ENCODE results near the gene UBQLN4.

UBQLN4 gene

DNA sequence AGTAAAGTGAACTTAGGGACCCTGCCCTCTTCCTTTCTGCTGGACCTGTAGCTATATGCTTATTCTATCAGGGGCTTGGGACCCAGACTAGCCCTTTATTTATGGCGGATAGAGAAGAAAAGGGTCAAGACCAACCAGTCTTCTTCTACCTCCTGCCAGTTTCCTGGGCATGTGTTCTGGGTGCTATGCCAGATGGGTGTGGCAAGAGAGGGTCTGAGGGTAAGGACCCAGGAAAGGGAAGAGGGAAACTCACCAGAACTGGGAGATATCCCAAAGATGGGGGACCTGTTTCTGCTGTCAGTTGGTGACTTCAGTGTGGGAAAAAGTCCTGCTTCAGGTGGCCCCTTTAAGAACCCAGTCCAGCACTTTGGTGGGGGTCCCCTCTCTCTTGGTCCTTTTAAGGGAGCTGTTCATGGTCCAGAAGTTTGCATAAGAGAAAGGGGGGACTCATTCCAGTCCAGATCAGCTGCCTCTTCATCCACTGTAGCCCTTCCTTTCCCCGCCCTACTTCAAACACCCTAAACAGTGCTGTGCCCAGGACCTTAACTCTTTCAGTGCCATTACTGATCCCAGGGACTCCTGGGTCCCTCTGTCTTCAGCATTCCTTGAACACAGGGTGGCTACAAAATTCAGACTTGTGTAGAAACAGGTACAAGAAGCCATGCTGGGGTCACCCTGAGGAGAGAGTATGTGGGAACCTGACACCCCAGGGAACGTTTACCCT, 51.2 kb downstream of the UBQLN4 start:
- Mint-ChIP-seq H3K27me3 (ENCODE audit: low read depth) (no peaks in the 10 kb centered on the region), H3K9me3 (no peaks in the 10 kb centered on the region), H3K4me1 (ENCODE audit: low read depth) (peaks cover 18% of the 10 kb centered on the region), H3K36me3 (ENCODE audit: low read depth) (peaks cover 6% of the 10 kb centered on the region), H3K4me3 (no peak overlapping the region), H3K27ac (no peak overlapping the region)
- no peak for DNase-seq (ENCODE audit: low spot score)

- H3K4me1 Mint-ChIP-seq (ENCODE audit: low read depth), result peaks cover 17% of the 10 kb centered on the region
- no peaks in the 10 kb centered on the region for H3K27me3 Mint-ChIP-seq (ENCODE audit: low read depth)
- H3K4me3 Mint-ChIP-seq, result no peak overlapping the region
- peaks cover 1% of the 10 kb centered on the region for H3K36me3 Mint-ChIP-seq (ENCODE audit: low read depth)
- H3K27ac Mint-ChIP-seq, result peak overlapping the region; percentile 47
- no peaks in the 10 kb centered on the region for H3K9me3 Mint-ChIP-seq
- DNase-seq (ENCODE audit: low spot score), result no peak
Measured at GRCh38 chr1:156001662-156002171, 51.9 kb downstream of the UBQLN4 start.

DNA sequence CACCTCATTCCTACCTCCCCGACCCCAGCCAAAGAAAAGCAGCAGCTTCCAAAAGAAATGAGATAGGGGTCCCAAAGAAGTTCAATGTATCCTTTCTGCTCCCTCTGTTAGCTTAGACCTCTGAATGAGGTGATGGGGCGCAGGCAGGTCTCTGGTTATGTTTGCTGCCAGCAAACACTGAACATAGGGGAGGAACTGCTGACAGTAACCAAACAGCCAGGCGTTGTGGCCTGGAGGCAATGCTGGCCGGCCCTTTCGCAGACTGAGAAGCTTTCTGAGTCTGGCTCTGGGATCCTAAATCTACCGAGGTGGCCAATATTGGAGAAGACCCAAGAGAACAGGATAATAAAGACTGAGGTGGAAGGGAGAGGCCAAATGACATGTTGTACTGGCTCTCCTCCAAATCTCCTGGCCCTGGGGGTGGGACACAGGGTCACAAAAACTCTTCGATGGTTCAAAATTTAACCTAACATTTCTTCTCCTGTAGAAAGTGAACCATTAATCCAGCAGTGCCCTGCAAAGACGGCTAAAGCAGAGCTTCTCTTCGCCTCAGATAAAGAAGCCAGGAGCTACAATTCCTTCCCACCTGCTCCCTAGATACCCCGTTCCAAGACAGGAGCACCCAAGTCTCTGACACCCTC, 52.5 kb downstream of the UBQLN4 start:
- H3K4me1 Mint-ChIP-seq (ENCODE audit: low read depth), result peaks cover 19% of the 10 kb centered on the region
- DNase-seq (ENCODE audit: low spot score), result no peak
- H3K4me3 Mint-ChIP-seq, result no peak overlapping the region
- no peaks in the 10 kb centered on the region for H3K27me3 Mint-ChIP-seq (ENCODE audit: low read depth)
- peak overlapping the region; percentile 47 for H3K27ac Mint-ChIP-seq
- no peaks in the 10 kb centered on the region for H3K9me3 Mint-ChIP-seq
- H3K36me3 Mint-ChIP-seq (ENCODE audit: low read depth), result no peaks in the 10 kb centered on the region

DNA sequence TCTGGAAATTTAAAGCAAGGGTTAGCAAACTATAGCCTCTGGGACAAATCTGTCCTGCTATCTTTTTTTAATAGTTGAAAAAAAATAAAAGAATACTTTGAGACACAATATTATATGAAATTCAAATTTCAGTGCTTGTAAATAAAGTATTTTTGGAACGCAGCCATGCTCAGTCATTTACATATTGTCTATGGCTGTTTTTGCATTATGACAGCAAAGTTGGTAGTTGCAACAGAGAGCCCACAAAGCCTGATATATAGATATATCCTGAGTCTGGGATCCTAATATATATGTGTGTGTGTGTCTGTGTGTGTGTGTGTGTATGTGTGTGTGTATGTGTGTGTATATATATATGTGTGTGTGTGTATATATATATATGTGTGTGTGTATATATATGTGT, 53.6 kb downstream of the UBQLN4 start:
- H3K27me3 Mint-ChIP-seq (ENCODE audit: low read depth), result no peaks in the 10 kb centered on the region
- H3K27ac Mint-ChIP-seq, result no peak overlapping the region
- no peaks in the 10 kb centered on the region for H3K9me3 Mint-ChIP-seq
- no peaks in the 10 kb centered on the region for H3K36me3 Mint-ChIP-seq (ENCODE audit: low read depth)
- H3K4me1 Mint-ChIP-seq (ENCODE audit: low read depth), result peaks cover 17% of the 10 kb centered on the region
- no peak overlapping the region for H3K4me3 Mint-ChIP-seq
- no peak for DNase-seq (ENCODE audit: low spot score)

GRCh38 chr1:155996166-155996565, 57.4 kb downstream of the UBQLN4 start:
- no peaks in the 10 kb centered on the region for H3K27me3 Mint-ChIP-seq (ENCODE audit: low read depth)
- no peak overlapping the region for H3K4me3 Mint-ChIP-seq
- H3K27ac Mint-ChIP-seq, result no peak overlapping the region
- H3K36me3 Mint-ChIP-seq (ENCODE audit: low read depth), result no peaks in the 10 kb centered on the region
- no peaks in the 10 kb centered on the region for H3K9me3 Mint-ChIP-seq
- no peak for DNase-seq (ENCODE audit: low spot score)
- peaks cover 9% of the 10 kb centered on the region for H3K4me1 Mint-ChIP-seq (ENCODE audit: low read depth)

GRCh38 chr1:155993595-155993994, 60.0 kb downstream of the UBQLN4 start:
- H3K9me3 Mint-ChIP-seq, result no peaks in the 10 kb centered on the region
- H3K4me1 Mint-ChIP-seq (ENCODE audit: low read depth), result peaks cover 21% of the 10 kb centered on the region
- no peaks in the 10 kb centered on the region for H3K27me3 Mint-ChIP-seq (ENCODE audit: low read depth)
- no peaks in the 10 kb centered on the region for H3K36me3 Mint-ChIP-seq (ENCODE audit: low read depth)
- no peak for DNase-seq (ENCODE audit: low spot score)
- no peak overlapping the region for H3K4me3 Mint-ChIP-seq
- H3K27ac Mint-ChIP-seq, result no peak overlapping the region

- Mint-ChIP-seq H3K9me3 (no peaks in the 10 kb centered on the region), H3K4me1 (ENCODE audit: low read depth) (peaks cover 11% of the 10 kb centered on the region), H3K36me3 (ENCODE audit: low read depth) (no peaks in the 10 kb centered on the region), H3K4me3 (no peak overlapping the region), H3K27me3 (ENCODE audit: low read depth) (no peaks in the 10 kb centered on the region), H3K27ac (no peak overlapping the region)
- no peak for DNase-seq (ENCODE audit: low spot score)
Measured at GRCh38 chr1:155990005-155990739, 63.4 kb downstream of the UBQLN4 start.

- H3K4me1 Mint-ChIP-seq (ENCODE audit: low read depth), result peaks cover 12% of the 10 kb centered on the region
- H3K9me3 Mint-ChIP-seq, result no peaks in the 10 kb centered on the region
- no peaks in the 10 kb centered on the region for H3K36me3 Mint-ChIP-seq (ENCODE audit: low read depth)
- H3K27me3 Mint-ChIP-seq (ENCODE audit: low read depth), result no peaks in the 10 kb centered on the region
- no peak overlapping the region for H3K4me3 Mint-ChIP-seq
- H3K27ac Mint-ChIP-seq, result no peak overlapping the region
- peak; percentile 68 for DNase-seq (ENCODE audit: low spot score)
Measured at GRCh38 chr1:155989242-155990004, 64.2 kb downstream of the UBQLN4 start.

All from T-helper 2 cell treated with Interferon-gamma antibody and Interleukin-4, amounts not matched to agents 5 μg/mL and 100 μg/mL, for 36 hours (primary cell).